Measurements from ENCODE around the gene GALNT9. TPM values are rescaled to one million over a fixed set of nuclear protein-coding genes. Genes with fewer than 3 reads are reported as not detected.

The GALNT9 gene
- total RNA-seq, 1 experiment from 2014 or later = 3.3 TPM

- Histone ChIP-seq H3K36me3 (no peaks in the 10 kb centered on the region), H3K27me3 (peaks cover 14% of the 10 kb centered on the region; the same call in 1 of the 2 replicates), H3K9me3 (no peaks in the 10 kb centered on the region), H3K4me3 (no peak overlapping the region)
- DNase-seq = no peak
Measured at GRCh38 chr12:132174839-132175490, 154.4 kb downstream of the GALNT9 start.

- no peaks in the 10 kb centered on the region for H3K36me3 ChIP-seq
- no peak for DNase-seq
- peaks cover 10% of the 10 kb centered on the region; the same call in 1 of the 2 replicates for H3K27me3 ChIP-seq
- no peak overlapping the region for H3K4me3 ChIP-seq
- H3K9me3 ChIP-seq = no peaks in the 10 kb centered on the region
Measured at GRCh38 chr12:132174015-132174838, 155.2 kb downstream of the GALNT9 start.

- H3K27me3 ChIP-seq = peaks cover 1% of the 10 kb centered on the region; the same call in 1 of the 2 replicates
- DNase-seq = no peak
Measured at GRCh38 chr12:132173135-132174014, 156.0 kb downstream of the GALNT9 start.

GRCh38 chr12:132172619-132173018, 156.8 kb downstream of the GALNT9 start:
- Histone ChIP-seq H3K36me3 (no peaks in the 10 kb centered on the region), H3K27me3 (no peaks in the 10 kb centered on the region; the same call in 1 of the 2 replicates), H3K4me3 (no peak overlapping the region), H3K9me3 (no peaks in the 10 kb centered on the region)
- no peak for DNase-seq

More at GRCh38 chr12:132173135-132174014, 156.0 kb downstream of the GALNT9 start:
- no peak overlapping the region for H3K4me3 ChIP-seq
- H3K36me3 ChIP-seq = no peaks in the 10 kb centered on the region
- H3K9me3 ChIP-seq = no peaks in the 10 kb centered on the region

GRCh38 chr12:132171968-132172521, 157.3 kb downstream of the GALNT9 start:
- H3K9me3 ChIP-seq = no peaks in the 10 kb centered on the region
- no peaks in the 10 kb centered on the region for H3K36me3 ChIP-seq
- H3K27me3 ChIP-seq = no peaks in the 10 kb centered on the region; the same call in 1 of the 2 replicates
- no peak overlapping the region for H3K4me3 ChIP-seq
- no peak for DNase-seq

GRCh38 chr12:132171293-132171967, 158.0 kb downstream of the GALNT9 start:
- Histone ChIP-seq H3K9me3 (no peaks in the 10 kb centered on the region), H3K4me3 (no peak overlapping the region), H3K27me3 (no peaks in the 10 kb centered on the region; the same call in 1 of the 2 replicates), H3K36me3 (no peaks in the 10 kb centered on the region)
- no peak for DNase-seq

GRCh38 chr12:132170637-132171292, 158.6 kb downstream of the GALNT9 start:
- H3K4me3 ChIP-seq = no peak overlapping the region
- no peak for DNase-seq
- H3K27me3 ChIP-seq = no peaks in the 10 kb centered on the region; the same call in 1 of the 2 replicates
- H3K36me3 ChIP-seq = no peaks in the 10 kb centered on the region
- H3K9me3 ChIP-seq = no peaks in the 10 kb centered on the region

GRCh38 chr12:132170094-132170636, 159.2 kb downstream of the GALNT9 start:
- Histone ChIP-seq H3K27me3 (no peaks in the 10 kb centered on the region; the same call in 1 of the 2 replicates), H3K4me3 (no peak overlapping the region), H3K36me3 (no peaks in the 10 kb centered on the region), H3K9me3 (no peaks in the 10 kb centered on the region)
- DNase-seq = peak; percentile 80

- Histone ChIP-seq H3K27me3 (no peaks in the 10 kb centered on the region; the same call in 1 of the 2 replicates), H3K36me3 (no peaks in the 10 kb centered on the region), H3K9me3 (no peaks in the 10 kb centered on the region), H3K4me3 (no peak overlapping the region)
- no peak for DNase-seq
Measured at GRCh38 chr12:132169376-132169775, 160.0 kb downstream of the GALNT9 start.

- no peak for DNase-seq
- Histone ChIP-seq H3K4me3 (no peak overlapping the region), H3K9me3 (no peaks in the 10 kb centered on the region), H3K36me3 (no peaks in the 10 kb centered on the region), H3K27me3 (no peaks in the 10 kb centered on the region; the same call in 1 of the 2 replicates)
Measured at GRCh38 chr12:132168311-132169031, 160.9 kb downstream of the GALNT9 start.

GRCh38 chr12:132167611-132168310, 161.6 kb downstream of the GALNT9 start:
- Histone ChIP-seq H3K27me3 (no peaks in the 10 kb centered on the region; the same call in 1 of the 2 replicates), H3K36me3 (no peaks in the 10 kb centered on the region), H3K9me3 (no peaks in the 10 kb centered on the region), H3K4me3 (no peak overlapping the region)
- DNase-seq = no peak

- DNase-seq = no peak
- Histone ChIP-seq H3K9me3 (no peaks in the 10 kb centered on the region), H3K27me3 (no peaks in the 10 kb centered on the region; the same call in 1 of the 2 replicates), H3K4me3 (no peak overlapping the region), H3K36me3 (no peaks in the 10 kb centered on the region)
Measured at GRCh38 chr12:132166801-132167591, 162.4 kb downstream of the GALNT9 start.

- Histone ChIP-seq H3K36me3 (no peaks in the 10 kb centered on the region), H3K9me3 (no peaks in the 10 kb centered on the region), H3K4me3 (no peak overlapping the region), H3K27me3 (no peaks in the 10 kb centered on the region; the same call in 1 of the 2 replicates)
- no peak for DNase-seq
Measured at GRCh38 chr12:132166093-132166492, 163.3 kb downstream of the GALNT9 start.

Data from MG63 (cell line).